Gastrocnemius medialis (tissue), 4 donors: Measurements from ENCODE around the gene CFAP47.

Experiments used
- POLR2A ChIP-seq, 2 donors: fragments of 450-650 bp; IDR thresholded peaks; one replicate each; pipeline ENCODE4 v1.6.1; 2017; ENCODE audit warnings: antibody characterized with exemption in 2 of 2, mild to moderate bottlenecking in 2 of 2, moderate library complexity in 2 of 2
- TF ChIP-seq, protein P1 (sequence below), 5 experiments: fragments of 450-650 bp in 3 of 5; fragments of 200-600 bp in 2 of 5; sonication (generic) in 2 of 5; IDR thresholded peaks in 4 of 5; conservative IDR thresholded peaks in 1 of 5; 1 replicate in 4 of 5; 2 replicates in 1 of 5; pipeline ENCODE4 v1.5.1; 2016 to 2019; ENCODE audit warnings: antibody characterized with exemption in 5 of 5, mild to moderate bottlenecking in 3 of 5, moderate library complexity in 3 of 5

DNA sequence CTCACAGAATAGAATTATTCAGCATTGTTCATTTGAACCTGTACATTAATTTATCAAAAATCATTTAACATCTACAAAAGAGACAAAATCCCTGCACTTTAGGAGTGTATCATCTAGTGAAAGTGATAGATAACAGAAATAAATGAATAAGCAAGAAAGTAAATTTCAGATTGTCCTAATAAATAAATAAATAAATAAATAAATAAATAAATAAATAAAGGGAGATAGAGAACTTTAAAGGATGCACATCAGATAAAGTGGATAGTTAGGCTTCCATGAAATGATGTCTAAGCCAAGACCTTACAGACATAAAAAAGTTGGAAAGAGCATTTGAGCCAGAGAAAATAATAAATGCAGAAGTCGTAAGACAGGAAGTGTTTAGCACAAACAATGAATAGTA is 444.7 kb downstream of the CFAP47 start:
- TF ChIP-seq, protein P1, sequence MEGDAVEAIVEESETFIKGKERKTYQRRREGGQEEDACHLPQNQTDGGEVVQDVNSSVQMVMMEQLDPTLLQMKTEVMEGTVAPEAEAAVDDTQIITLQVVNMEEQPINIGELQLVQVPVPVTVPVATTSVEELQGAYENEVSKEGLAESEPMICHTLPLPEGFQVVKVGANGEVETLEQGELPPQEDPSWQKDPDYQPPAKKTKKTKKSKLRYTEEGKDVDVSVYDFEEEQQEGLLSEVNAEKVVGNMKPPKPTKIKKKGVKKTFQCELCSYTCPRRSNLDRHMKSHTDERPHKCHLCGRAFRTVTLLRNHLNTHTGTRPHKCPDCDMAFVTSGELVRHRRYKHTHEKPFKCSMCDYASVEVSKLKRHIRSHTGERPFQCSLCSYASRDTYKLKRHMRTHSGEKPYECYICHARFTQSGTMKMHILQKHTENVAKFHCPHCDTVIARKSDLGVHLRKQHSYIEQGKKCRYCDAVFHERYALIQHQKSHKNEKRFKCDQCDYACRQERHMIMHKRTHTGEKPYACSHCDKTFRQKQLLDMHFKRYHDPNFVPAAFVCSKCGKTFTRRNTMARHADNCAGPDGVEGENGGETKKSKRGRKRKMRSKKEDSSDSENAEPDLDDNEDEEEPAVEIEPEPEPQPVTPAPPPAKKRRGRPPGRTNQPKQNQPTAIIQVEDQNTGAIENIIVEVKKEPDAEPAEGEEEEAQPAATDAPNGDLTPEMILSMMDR (IDR thresholded peaks at IDR 0.05 in 4 of 5, conservative IDR thresholded peaks at IDR 0.05 in 1 of 5) = no peak
- no peak for TF ChIP-seq POLR2A (IDR thresholded peaks at IDR 0.05)
